T-helper 2 cell treated with Interferon-gamma antibody and Interleukin-4, amounts not matched to agents 5 μg/mL and 100 μg/mL, for 36 hours (primary cell): ENCODE results near the gene ABTB2.

Experiments used
- DNase-seq: peaks from one replicate; pipeline ENCODE4 v3.0.0; 2021; ENCODE audit warnings: low spot score
- H3K27ac Mint-ChIP-seq: one replicate; pipeline ENCODE4 v1.8.0; 2021; ENCODE audit warnings: mild to moderate bottlenecking, mixed read lengths
- H3K27me3 Mint-ChIP-seq: one replicate; pipeline ENCODE4 v1.8.0; 2021; ENCODE audit warnings: low read depth, mixed read lengths
- H3K36me3 Mint-ChIP-seq: one replicate; pipeline ENCODE4 v1.8.0; 2021; ENCODE audit warnings: low read depth, mixed read lengths
- H3K4me1 Mint-ChIP-seq: one replicate; pipeline ENCODE4 v1.8.0; 2021; ENCODE audit warnings: low read depth, mixed read lengths
- H3K4me3 Mint-ChIP-seq: one replicate; pipeline ENCODE4 v1.8.0; 2022; ENCODE audit warnings: mild to moderate bottlenecking, moderate library complexity, mixed read lengths
- H3K9me3 Mint-ChIP-seq: one replicate; pipeline ENCODE4 v1.8.0; 2021; ENCODE audit warnings: mixed read lengths

ABTB2 gene

DNA sequence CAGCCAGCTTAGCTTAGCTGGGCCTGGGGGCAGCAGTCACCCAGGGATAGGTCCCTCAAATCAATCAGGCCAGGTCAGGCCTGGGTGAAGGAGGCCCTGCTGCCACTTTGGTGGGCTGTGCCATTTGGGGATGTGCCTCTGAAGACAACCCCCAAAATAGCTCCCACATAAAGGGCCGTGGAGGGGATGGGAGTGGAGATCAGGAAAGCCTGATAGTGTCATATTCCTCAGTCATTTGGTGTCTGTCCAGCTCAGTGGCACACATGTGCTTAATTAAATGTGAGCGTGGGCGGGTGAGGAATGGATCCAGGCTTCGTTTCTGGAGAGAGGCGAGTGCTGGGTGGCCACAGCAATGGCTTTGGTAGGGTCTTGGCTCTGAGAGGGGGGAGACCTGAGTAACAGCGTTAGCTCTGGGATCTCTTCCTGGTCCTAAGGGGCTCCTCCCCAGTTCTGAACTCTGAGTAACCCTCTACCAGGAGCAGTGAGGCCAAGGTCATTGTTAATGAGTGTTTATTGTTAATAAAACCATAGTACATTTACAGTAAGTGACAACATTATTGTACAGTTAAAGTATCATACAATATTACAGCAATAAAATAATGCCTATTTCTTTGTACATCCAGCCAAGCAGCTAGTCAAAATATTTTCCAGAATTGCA is 207.2 kb downstream of the ABTB2 start:
- no peak for DNase-seq
- Mint-ChIP-seq H3K4me1 (no peaks in the 10 kb centered on the region), H3K27me3 (no peaks in the 10 kb centered on the region), H3K9me3 (no peaks in the 10 kb centered on the region), H3K4me3 (no peak overlapping the region), H3K27ac (no peak overlapping the region), H3K36me3 (peaks cover 23% of the 10 kb centered on the region)

DNA sequence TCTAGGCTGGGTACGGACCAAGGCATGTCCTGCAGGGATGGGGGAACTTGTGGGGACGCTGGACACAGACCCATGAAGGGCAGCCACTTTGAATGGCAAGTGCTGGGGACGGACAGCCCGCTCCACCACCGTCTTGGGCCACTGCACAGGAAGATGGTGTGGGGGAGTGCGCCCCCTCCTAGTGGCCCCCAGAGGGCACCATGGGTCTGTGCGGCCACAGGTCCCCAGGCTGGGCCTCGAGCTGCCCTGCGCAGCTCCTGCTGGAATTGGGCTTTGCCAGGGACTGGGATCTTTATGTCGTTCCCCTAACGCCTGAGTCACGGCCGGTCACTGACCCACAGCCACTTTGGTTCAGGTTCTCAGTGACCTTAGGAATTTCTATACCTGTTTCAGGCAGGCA is 208.0 kb downstream of the ABTB2 start:
- H3K36me3 Mint-ChIP-seq = peaks cover 26% of the 10 kb centered on the region
- no peak for DNase-seq
- H3K27ac Mint-ChIP-seq = no peak overlapping the region
- no peak overlapping the region for H3K4me3 Mint-ChIP-seq
- no peaks in the 10 kb centered on the region for H3K27me3 Mint-ChIP-seq
- H3K9me3 Mint-ChIP-seq = no peaks in the 10 kb centered on the region
- no peaks in the 10 kb centered on the region for H3K4me1 Mint-ChIP-seq

DNA sequence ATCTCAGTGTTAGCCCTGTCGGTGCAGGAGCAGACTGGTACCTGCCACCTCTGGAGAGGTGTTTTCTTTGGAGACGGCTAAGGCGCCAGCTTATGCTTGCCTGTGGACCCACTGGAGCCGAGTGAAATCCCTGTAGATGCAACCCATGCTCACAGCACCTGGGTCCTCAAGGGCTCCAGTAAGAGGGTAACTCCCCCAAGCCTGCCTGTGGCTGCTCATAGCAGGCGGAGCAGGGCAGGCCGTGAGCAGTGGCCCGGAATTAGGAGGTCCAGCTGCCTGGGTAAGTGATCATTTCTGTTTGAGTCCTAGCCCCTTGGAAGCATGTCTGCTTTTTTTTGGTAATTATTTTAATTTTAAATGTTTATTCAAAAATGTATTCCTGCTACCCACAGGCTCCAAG is 208.5 kb downstream of the ABTB2 start:
- Mint-ChIP-seq H3K4me3 (no peak overlapping the region), H3K9me3 (no peaks in the 10 kb centered on the region), H3K36me3 (peaks cover 26% of the 10 kb centered on the region), H3K27ac (no peak overlapping the region), H3K27me3 (no peaks in the 10 kb centered on the region), H3K4me1 (no peaks in the 10 kb centered on the region)
- no peak for DNase-seq

DNA sequence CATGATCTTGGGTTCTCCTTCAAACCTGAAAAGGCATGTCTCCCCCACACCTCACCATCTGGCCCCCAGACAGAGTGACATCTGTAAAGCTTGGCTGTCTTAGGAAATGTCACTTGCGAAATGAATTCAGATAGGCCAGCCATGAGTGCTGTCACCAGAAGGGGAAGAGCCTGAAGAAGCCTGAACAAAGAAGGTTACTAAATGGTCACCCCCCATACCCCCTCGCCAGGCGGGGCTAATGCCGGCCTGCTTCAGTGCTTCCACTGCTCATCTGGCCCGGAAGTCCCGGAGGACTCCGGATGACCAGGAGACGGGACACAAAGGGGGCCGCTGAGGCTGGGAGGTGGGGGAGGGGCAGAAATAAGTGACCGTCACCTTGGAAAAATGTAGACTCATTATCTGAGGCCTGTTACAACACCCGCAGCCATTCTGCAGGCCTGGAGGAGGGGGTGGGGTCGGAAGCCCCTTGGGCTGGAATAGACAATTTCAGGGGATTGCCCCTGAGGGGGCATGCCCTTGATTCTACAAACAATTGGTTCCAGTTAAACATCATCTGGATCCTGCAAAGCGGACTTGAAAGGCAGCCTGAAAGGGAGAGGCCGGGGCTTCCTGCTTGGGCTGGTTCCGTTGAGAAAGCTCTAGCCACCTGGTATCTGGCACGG is 209.2 kb downstream of the ABTB2 start:
- no peak overlapping the region for H3K27ac Mint-ChIP-seq
- no peaks in the 10 kb centered on the region for H3K4me1 Mint-ChIP-seq
- no peaks in the 10 kb centered on the region for H3K27me3 Mint-ChIP-seq
- no peaks in the 10 kb centered on the region for H3K9me3 Mint-ChIP-seq
- DNase-seq = no peak
- peaks cover 26% of the 10 kb centered on the region for H3K36me3 Mint-ChIP-seq
- no peak overlapping the region for H3K4me3 Mint-ChIP-seq

DNA sequence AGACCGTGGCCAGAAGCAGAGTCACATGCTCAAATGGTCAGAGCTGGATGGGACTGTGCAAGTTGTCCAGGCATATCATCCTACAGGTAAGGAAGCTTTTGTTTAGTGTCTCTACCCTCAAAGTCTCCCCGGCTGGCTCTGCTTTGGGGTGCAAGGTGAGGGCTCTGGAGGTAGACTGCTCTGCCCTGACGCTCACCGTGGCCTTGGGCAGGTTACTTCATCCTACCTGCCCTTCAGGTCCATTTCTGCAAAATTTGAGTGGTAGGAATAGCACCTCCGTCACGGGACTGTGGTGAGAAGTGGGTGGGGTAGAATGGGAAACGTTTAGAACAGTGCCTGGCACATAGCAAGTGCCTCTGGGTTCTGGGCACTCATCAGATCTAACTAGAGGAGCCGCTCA is 210.2 kb downstream of the ABTB2 start:
- no peaks in the 10 kb centered on the region for H3K9me3 Mint-ChIP-seq

DNA sequence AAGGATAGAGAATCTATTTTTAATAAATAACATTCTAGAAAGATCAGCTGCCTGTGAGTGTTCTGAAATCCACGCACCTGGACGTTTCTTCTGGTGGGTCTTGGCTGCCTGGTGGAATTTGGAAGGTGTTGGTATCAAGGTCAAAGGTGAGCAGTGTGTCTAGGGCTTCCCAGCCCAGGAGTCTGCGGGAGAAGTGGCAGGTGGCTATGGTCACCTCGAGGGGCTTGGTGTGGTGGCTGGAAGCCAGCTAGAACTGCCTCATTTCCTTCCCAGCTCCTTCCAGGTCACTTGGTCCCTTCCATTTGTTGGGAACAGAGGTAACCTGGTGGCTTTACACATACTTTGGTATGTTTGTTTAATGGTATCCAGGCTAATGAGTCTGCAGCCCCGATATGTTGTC is 210.9 kb downstream of the ABTB2 start:
- Mint-ChIP-seq H3K9me3 (no peaks in the 10 kb centered on the region), H3K36me3 (peaks cover 40% of the 10 kb centered on the region), H3K27me3 (no peaks in the 10 kb centered on the region), H3K4me1 (no peaks in the 10 kb centered on the region), H3K4me3 (no peak overlapping the region), H3K27ac (no peak overlapping the region)
- DNase-seq = no peak

More for the DNA sequence above, 210.2 kb downstream of the ABTB2 start:
- H3K36me3 Mint-ChIP-seq = peaks cover 33% of the 10 kb centered on the region
- no peak overlapping the region for H3K4me3 Mint-ChIP-seq
- no peaks in the 10 kb centered on the region for H3K4me1 Mint-ChIP-seq
- H3K27ac Mint-ChIP-seq = no peak overlapping the region
- no peak for DNase-seq
- H3K27me3 Mint-ChIP-seq = no peaks in the 10 kb centered on the region

DNA sequence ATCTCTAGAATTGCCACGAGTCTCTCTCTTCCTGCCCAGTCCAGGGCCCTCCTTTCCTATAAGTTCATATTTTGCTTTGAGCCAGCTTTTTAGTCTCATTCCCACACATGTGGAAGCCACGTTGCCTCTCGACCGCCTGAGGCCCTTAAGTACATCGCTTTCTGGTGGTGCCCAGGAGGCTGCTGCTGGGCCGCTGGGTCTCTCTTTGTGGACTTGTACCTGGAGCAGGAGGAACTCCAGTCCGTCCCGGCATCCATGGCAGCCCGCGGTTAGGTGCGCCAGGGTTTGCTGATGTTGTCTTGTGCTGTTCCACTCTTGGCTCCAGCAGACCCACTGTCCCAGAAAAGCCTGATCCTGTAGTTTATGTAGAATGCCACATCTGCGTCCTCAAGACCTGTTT is 211.4 kb downstream of the ABTB2 start:
- no peaks in the 10 kb centered on the region for H3K4me1 Mint-ChIP-seq
- no peaks in the 10 kb centered on the region for H3K9me3 Mint-ChIP-seq
- H3K36me3 Mint-ChIP-seq = peaks cover 43% of the 10 kb centered on the region
- no peak overlapping the region for H3K4me3 Mint-ChIP-seq
- no peaks in the 10 kb centered on the region for H3K27me3 Mint-ChIP-seq
- H3K27ac Mint-ChIP-seq = no peak overlapping the region
- DNase-seq = no peak

DNA sequence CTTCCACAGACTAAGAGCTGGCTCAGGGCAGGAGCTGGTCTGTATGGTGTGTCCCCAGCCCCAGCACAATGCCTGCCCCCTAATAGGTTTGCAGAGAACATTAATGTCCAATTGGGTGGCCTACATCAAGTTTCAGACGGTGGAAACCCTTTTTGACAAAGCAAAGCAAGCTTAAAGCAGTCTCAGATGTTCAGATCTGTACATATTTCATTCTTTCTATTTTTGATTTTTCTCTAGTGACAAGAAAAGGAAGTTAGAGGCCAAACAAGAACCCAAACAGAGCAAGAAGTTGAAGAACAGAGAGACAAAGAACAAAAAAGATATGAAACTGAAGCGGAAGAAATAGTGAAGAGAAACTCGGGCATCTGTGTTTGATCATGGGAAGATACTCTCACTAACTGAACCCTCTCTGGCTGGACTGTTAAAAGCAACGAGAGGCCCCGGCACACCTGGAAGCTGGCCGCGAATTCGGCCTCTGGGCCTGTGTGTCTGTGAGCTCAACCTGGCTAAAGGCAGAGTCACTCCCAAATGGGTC is 211.9 kb downstream of the ABTB2 start:
- Mint-ChIP-seq H3K9me3 (no peaks in the 10 kb centered on the region), H3K36me3 (peaks cover 48% of the 10 kb centered on the region), H3K4me3 (no peak overlapping the region), H3K4me1 (no peaks in the 10 kb centered on the region), H3K27ac (peak overlapping the region; percentile 3), H3K27me3 (no peaks in the 10 kb centered on the region)
- no peak for DNase-seq

DNA sequence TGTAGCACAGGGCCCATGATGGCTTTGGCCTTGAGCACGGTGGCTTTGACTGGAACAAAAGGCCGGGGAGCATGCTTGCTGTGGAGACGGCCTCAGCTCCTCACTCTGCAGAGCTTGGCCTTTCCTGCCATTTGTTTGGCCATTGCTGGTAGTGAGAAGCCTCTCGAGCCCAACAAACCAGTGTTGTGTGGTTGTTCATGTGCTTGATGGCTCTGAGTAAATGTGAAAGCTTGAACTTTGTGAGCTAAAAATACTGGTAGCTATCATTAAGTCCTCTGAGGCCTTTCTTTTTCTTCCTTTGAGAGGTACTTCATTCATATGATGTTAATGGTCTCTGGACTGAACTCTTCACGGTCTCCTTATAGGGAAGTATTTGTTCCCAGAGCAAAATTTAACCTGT is 212.7 kb downstream of the ABTB2 start:
- no peaks in the 10 kb centered on the region for H3K27me3 Mint-ChIP-seq
- no peak overlapping the region for H3K27ac Mint-ChIP-seq
- H3K4me1 Mint-ChIP-seq = no peaks in the 10 kb centered on the region
- H3K9me3 Mint-ChIP-seq = no peaks in the 10 kb centered on the region
- DNase-seq = no peak
- peaks cover 56% of the 10 kb centered on the region for H3K36me3 Mint-ChIP-seq
- no peak overlapping the region for H3K4me3 Mint-ChIP-seq

DNA sequence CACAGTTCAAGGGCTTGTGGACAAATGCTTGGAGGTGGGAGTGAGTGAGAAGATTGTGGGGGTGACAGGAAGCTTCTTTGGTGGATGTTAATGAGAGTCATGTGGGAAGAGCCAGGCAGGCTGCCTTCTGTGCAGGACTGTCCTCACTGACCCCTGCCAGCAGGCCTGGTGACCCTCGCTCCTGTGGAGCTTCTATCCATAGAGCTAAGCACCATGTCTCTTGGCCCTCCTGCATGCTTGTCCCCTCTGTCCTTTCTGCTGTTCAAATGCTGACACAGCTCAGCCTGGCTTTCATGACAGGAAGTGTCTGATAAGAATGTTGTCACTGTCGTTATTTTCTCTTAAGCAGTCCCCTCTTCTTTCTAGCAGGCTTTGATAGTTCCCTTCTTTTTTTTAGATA is 214.8 kb downstream of the ABTB2 start:
- Mint-ChIP-seq H3K27ac (no peak overlapping the region), H3K36me3 (peaks cover 64% of the 10 kb centered on the region), H3K4me3 (no peak overlapping the region), H3K4me1 (no peaks in the 10 kb centered on the region), H3K9me3 (no peaks in the 10 kb centered on the region), H3K27me3 (no peaks in the 10 kb centered on the region)
- no peak for DNase-seq

DNA sequence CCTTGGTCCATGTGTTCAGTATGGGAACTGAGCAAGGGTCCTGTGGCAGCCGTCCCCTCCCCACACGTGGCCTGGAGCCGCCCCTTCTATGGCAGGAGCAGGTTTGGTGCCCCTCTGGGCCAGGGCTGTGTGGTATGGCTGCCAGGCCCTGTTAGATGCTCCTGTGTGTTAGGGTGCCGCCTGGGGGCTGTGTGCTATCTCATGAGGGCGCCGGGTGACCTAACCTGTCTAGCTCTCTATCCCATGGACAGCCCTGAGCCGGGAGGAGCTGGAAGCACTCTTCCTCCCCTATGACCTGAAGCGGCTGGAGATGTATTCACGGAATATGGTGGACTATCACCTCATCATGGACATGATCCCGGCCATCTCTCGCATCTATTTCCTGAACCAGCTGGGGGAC is 217.7 kb downstream of the ABTB2 start:
- DNase-seq = no peak
- H3K27me3 Mint-ChIP-seq = no peaks in the 10 kb centered on the region
- H3K4me3 Mint-ChIP-seq = no peak overlapping the region
- H3K4me1 Mint-ChIP-seq = peaks cover 1% of the 10 kb centered on the region
- H3K9me3 Mint-ChIP-seq = no peaks in the 10 kb centered on the region
- no peak overlapping the region for H3K27ac Mint-ChIP-seq
- H3K36me3 Mint-ChIP-seq = peaks cover 68% of the 10 kb centered on the region

DNA sequence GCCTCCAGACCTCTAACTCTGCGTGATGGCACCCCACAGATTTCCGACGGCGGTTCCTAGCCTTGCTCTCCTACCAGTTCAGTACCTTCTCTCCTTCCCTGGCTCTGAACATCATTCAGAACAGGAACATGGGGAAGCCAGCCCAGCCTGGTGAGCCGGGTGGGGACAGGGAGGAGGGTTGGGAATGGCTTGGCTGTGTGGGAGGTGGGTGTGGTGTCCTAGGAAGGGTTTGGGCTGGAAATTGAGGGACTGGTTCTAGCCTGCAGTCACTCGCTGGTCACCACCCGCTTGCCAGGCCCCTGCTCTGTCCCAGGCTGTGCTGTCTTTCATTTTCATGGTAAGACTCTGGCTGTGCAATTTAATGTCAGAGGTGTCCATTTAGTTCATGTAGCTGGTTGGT is 218.5 kb downstream of the ABTB2 start:
- no peak for DNase-seq
- Mint-ChIP-seq H3K27me3 (no peaks in the 10 kb centered on the region), H3K36me3 (peaks cover 70% of the 10 kb centered on the region), H3K4me3 (no peak overlapping the region), H3K4me1 (peaks cover 3% of the 10 kb centered on the region), H3K27ac (no peak overlapping the region), H3K9me3 (no peaks in the 10 kb centered on the region)

DNA sequence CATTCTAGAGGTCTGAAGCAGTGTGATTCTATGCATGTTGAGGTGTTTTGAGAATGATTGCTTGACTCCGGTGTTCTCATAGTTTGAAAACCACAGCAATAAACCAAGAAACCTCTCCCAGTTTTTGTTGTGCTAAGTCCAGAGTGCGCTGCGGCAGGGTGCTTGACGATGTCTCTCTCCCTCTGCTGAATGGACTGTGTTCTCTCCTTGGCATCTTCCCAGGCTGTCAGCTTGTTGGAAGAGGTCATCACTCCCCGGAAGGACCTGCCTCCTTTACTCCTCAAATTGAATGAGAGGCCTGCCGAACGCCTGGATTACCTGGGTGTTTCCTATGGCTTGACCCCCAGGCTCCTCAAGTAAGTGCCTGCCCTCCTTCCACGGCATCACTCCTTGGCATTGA is 221.4 kb downstream of the ABTB2 start:
- no peak overlapping the region for H3K4me3 Mint-ChIP-seq
- H3K4me1 Mint-ChIP-seq = peaks cover 3% of the 10 kb centered on the region
- H3K27ac Mint-ChIP-seq = no peak overlapping the region
- no peak for DNase-seq
- H3K9me3 Mint-ChIP-seq = no peaks in the 10 kb centered on the region
- H3K36me3 Mint-ChIP-seq = peaks cover 70% of the 10 kb centered on the region
- no peaks in the 10 kb centered on the region for H3K27me3 Mint-ChIP-seq

DNA sequence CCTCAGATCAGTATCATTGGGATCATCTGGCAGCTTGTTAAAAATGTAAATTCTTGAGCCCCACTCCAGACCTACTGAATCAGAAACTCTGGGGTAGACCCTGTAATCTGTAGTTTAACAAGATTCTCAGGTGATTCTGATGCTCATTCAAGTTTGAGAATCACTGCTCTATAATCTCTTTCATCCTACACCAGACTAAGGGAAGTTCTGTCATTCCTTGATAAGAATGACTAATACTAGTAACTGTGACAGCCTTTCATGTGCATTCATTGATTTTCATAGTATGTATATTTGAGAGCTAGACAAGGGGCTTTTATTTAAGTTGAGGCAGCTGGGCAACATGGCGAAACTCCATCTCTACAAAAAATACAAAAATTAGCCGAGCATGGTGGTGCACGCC is 222.4 kb downstream of the ABTB2 start:
- H3K27me3 Mint-ChIP-seq = no peaks in the 10 kb centered on the region
- no peak overlapping the region for H3K27ac Mint-ChIP-seq
- peaks cover 66% of the 10 kb centered on the region for H3K36me3 Mint-ChIP-seq
- no peaks in the 10 kb centered on the region for H3K9me3 Mint-ChIP-seq
- no peak overlapping the region for H3K4me3 Mint-ChIP-seq
- no peak for DNase-seq
- peaks cover 3% of the 10 kb centered on the region for H3K4me1 Mint-ChIP-seq

DNA sequence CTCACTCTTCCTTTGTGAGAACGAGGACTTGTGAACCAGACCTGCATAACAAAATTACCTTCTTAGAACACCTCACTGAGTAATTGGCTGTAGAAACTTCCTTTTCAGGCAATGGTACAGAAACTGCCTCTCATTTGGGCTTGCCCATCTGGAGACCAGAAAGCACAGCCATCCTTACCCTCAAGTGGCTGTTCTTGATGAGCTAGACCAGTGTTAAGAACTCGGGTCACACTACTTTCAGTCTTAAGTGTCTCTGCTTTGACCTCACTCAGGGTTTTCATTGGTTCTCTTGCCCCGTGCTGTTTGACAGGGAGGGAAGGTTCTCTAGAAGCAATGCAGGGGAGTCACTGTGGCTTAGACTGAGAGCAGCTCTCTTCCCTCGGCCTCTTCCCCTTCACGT is 223.0 kb downstream of the ABTB2 start:
- Mint-ChIP-seq H3K4me3 (no peak overlapping the region), H3K36me3 (peaks cover 62% of the 10 kb centered on the region), H3K9me3 (no peaks in the 10 kb centered on the region), H3K4me1 (peaks cover 3% of the 10 kb centered on the region), H3K27ac (no peak overlapping the region), H3K27me3 (no peaks in the 10 kb centered on the region)
- DNase-seq = no peak
